Bone marrow (tissue), 2 donors: Measurements from ENCODE around the gene CMSS1.
"Not testable (repeated sequence)": the region's sequence is repeated elsewhere in the genome, so short reads cannot be mapped to it uniquely, and the experiment has no call there.

Source experiments
- DNase-seq, 2 donors: peaks; one replicate each; lab custom pipeline; 2025; lab: John Stamatoyannopoulos, UW

CMSS1 gene

DNA sequence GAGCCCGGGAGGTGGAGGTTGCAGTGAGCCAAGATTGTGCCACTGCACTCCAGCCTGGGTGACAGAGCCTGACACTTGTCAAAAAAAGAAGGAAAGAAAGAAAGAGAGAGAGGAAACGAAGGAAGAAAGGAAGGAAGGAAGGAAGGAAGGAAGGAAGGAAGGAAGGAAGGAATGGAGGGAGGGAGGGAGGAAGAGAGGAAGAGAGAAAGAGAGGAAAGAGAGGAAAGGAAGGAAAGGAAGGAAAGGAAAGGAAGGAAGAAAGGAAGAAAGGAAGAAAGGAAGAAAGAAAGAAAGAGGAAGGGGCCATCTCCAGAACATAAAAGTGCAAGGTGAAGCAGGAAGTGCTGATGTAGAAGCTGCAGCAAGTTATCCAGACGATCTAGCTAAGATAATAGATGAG, 411.5 kb downstream of the CMSS1 start:
- not testable (repeated sequence) for DNase-seq

DNA sequence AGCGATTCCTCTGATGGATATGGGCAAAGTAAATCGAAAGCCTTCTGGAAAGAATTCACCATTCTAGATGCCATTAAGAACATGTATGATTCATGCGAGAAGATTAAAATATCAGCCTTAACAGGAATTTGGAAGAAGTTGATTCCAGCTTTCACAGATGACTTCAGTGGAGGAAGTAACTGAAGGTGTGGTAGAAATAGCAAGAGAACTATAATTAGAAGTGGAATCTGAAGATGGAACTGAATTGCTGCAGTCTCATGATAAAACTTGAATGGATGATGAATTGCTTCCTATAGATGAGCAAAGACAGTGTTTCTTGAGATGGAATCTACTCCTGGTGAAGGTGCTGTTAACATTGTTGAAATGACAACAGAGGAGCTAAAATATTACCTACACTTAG, 413.0 kb downstream of the CMSS1 start:
- DNase-seq, result no peak
